HG02870 (cell line): ENCODE data around the gene NUDCD3.

ENCODE experiments used
- ATAC-seq: cut with Tn5 transposase; IDR thresholded peaks from one replicate; pipeline ENCODE4 v1.9.1; 2021; ENCODE audit warnings: mild to moderate bottlenecking, moderate library complexity; ENCODE audit not compliant: unreplicated experiment

Gene NUDCD3

DNA sequence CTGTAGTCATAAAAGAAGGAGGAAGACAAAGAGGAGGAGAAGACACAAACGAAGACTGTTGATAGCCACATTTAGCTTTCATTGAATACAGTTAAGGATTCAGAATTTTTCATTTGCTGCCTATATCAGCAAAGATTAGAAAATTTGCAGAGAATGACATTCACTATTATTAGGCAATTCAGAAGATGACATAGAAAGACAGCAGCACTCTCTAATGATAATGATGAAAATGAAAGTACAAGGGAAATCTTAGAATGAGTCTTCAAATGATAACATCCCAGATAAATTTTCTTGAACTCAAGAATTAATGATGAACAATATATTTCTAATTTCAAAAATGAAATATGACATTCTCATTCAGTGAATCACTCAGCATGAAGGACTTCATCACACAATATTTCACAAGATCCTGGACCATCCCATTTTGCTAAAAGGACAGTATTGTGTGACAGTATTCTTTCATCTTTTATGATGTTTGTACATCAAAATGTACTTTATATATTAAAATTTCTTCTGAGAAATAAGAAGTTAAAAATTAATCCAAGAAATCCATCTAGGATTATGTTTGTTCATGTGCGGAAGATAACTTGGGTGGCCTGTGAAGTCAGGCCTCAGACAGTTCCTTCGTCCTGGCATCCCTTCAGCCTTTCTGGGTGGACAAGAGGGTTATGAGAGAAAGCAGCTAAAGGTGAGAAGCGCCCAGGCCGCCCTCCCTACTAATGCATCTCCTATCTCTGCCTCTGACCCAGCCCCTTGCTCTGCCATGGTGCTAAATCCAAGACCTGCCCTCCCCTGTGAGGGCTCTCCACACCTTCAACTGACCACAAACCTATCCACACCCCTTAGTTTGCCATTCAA lies 117.7 kb downstream of the NUDCD3 start:
- no peak for ATAC-seq

- no peak for ATAC-seq
Observed at GRCh38 chr7:44368885-44369284, 121.6 kb downstream of the NUDCD3 start.

GRCh38 chr7:44368455-44368854 lies 122.0 kb downstream of the NUDCD3 start:
- ATAC-seq = no peak

DNA sequence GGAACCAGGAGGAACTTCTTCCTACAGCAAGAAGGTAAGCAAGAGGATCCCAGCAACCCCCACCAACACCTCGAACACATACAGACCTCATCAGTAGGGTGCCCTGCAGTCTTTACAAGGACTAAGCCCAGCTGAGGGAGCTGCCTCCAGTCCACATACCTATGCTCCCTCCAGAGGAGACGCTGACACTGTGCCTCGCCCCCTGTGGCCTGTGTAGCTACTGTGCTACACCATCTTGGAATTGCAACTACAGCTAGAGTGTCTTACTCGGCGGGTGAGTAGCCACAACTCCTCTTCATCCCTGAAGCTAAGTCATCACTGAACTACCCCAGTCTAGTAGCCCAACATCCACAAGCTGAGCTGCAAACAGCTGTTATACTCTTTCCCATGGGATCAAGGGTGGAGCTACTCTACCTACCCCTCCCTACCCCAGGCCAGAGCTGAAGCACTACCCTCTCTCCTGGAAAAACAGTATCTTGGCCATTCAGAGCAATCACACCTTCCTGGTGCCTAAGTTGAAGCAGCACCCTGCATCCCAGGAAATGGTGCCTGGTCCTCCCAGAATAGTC lies 122.9 kb downstream of the NUDCD3 start:
- no peak for ATAC-seq

- no peak for ATAC-seq
Observed at GRCh38 chr7:44366986-44367385, 123.5 kb downstream of the NUDCD3 start.

- ATAC-seq = no peak
Observed at GRCh38 chr7:44353668-44354067, 136.8 kb downstream of the NUDCD3 start.

DNA sequence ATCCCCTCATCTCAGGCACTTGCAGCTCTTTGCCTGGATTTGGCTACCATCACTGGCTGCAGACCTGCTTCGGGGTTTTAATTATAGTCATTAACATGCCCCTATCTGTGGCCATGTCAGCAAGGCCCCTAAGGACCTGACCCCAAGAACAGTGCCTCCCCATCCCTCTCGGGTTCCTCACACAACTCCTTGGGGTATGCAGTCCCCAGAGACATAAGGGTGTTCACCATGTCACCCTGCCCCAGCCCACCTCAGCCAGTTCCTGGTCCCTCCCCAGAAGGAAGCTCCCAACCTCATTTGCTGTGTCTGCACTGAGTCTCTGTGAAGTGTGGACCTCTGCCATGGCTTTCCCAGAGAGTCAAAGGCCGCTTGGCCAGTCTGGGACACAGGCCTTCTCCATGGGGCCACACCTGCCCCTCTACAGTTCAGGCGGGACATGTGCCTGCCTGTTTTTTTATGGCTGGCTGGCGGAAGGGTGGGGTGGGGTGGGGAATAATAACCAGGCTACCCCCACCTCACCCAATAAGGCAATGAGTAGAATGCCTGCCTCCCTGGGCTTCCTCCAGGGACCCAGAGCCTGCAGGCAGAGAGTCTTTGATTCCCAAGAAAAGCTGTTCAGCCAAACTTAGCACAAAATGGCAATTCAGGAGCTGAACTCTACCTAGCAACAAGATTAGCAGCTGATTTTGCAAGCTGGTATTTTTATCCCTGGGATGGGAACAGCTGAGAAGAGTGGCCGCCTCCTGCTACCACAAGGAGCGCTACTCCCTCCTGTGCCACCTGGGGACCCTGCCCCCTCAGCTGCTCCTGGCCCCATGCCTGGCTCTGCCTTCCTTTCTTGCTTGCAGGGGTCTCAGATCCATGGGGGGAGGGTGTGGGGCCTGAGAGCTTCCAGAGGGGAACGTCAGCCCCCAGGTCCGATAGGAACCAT lies 141.3 kb downstream of the NUDCD3 start:
- ATAC-seq = no peak

DNA sequence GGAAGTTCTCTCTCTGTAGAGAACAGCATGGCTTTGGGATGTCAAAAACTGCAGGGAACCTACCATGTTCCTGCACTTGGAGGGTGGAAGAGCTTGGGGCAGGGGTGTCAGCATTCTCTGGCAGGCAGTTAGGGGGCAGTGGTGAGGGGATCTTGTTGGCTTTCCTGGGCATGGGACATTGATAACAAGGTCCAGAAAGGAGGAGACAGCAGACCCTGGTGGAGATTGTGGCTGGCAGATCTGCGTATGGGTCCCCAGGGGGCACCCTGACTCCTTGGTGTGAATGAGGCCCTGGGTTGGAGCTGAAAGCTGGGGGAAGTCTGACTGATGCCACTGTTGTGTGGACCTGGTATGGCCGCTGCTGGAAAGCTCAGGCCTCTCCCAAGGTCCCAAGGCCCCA lies 142.2 kb downstream of the NUDCD3 start:
- no peak for ATAC-seq

GRCh38 chr7:44347546-44348114 lies 142.8 kb downstream of the NUDCD3 start:
- ATAC-seq = no peak

- no peak for ATAC-seq
Observed at GRCh38 chr7:44346063-44346462, 144.4 kb downstream of the NUDCD3 start.

DNA sequence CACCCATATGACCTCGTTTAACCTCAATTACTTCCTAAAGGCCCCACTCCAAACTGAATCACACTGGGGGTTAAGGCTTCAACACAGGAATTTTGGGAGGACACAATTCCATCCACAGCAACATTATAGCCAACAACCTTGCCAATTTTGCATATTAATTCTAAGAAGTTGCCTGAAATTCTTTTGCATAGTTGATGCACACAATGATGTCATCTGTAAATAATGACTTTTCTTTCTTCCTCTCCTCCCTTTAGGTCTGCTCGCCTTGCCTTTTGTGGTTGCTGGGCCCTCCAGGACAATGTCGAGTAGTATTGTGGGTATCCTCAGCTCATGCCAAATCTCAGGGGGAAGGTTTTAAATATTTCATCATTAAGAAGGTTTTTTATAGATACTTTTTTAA lies 149.1 kb downstream of the NUDCD3 start:
- no peak for ATAC-seq

- no peak for ATAC-seq
Observed at GRCh38 chr7:44338600-44338999, 151.9 kb downstream of the NUDCD3 start.

- no peak for ATAC-seq
Observed at GRCh38 chr7:44336491-44336890, 154.0 kb downstream of the NUDCD3 start.

DNA sequence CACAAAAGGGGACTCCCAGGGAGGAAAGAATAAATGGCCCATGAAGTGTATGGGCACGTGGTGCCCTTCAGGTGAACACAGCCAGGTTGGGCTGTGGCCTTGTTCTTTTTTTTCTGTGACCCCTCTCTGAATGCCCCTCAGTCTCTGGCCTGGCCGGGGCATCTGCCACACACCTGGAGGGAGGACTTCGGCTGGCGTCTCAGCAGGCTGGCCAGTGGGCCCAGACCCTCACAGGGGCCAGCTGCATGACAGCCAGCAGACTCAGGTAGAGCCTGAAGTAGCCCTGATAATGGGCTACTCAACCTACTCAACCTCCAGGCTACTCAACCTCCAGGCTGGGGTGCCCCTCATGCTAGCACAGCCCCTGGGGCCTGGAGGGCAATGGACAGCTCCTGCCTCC lies 155.3 kb downstream of the NUDCD3 start:
- ATAC-seq = no peak

DNA sequence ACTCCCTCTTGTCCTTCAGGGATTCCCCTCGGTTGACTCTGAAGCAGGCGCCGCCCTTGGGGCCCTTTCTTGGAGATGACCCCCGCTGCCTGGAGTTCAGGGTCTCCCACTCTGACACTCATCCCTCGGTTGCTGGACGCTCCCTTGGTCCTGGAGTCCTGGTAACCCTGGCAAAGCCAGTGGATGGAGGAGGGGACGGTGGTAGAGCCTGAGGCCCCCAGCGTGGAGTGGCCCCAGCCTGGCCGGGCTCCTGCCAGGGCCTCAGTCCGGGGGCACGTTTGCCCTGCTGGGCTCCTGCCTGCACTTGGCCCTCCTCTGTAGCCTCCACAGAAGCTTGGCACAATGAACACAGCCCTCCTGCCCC lies 155.7 kb downstream of the NUDCD3 start:
- ATAC-seq = no peak

DNA sequence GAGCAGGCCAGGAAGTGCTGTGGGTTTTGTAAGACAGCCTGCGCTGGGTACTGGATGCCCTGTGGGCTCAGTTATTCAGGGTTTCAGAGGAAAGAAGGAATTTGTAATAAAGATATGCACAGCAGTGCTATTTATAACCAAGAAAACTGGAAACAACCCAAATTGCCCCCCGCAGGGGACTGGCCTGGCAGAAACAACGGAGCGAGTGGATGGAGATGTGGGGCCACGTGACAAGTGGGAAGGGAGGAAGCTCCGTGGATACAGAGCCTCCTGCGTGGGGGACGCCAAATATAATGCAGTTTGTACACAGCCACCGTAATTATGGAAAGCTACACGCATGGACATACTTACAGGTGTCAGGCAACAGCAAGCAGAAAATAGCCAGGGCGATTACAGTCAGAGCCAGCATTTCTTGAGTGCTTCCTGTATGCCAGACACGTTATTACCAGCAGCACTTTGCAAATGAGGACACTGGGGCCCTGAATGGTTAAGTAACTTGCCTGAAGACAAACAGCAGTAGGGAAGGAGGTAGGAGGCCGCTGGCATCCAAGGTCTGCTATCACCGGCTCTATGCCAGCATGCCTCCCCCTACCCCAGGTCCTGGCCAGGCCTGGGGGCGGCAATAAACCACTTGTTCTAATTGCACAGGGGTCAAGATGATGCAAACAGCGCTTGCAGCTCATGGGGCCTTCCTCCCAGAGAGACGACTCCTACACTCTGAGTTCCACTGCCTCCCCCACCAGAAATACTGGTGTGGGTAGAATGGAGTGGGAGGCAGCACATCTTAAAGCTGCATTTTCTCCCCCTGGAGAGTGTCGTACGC lies 156.3 kb downstream of the NUDCD3 start:
- ATAC-seq = no peak

DNA sequence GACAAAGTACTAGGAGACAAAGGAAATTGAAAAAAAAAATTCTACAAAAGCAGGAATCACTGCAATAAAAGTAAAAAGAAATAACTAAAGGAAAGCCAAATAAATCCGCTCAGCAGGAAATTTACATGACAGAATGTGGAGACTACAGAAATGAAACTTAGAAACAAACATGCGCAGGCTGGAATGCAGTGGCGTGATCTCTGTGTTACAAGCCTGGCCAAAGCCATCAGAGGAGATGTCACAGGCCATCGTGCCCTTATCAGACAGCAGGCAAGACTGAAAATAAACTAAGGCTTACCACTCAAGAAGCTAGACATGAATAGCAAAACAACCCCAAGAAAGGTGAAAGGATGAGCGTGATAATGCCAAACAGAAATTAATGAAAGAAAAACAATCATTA lies 158.8 kb downstream of the NUDCD3 start:
- no peak for ATAC-seq

GRCh38 chr7:44330331-44330730 lies 160.1 kb downstream of the NUDCD3 start:
- no peak for ATAC-seq

GRCh38 chr7:44329888-44330287 lies 160.6 kb downstream of the NUDCD3 start:
- no peak for ATAC-seq
